Stimulated activated CD8-positive, alpha-beta memory T cell treated with anti-CD3 and anti-CD28 coated beads, Interleukin-12 subunit alpha, Interleukin-12 subunit beta, amount 100 ng/mL, for 24 hours (primary cell): Measurements from ENCODE around the gene TRIM46.
"Not testable (repeated sequence)": the region's sequence is repeated elsewhere in the genome, so short reads cannot be mapped to it uniquely, and the experiment has no call there.

Experiments
- DNase-seq: peaks from one replicate; pipeline ENCODE4 v3.0.0-alpha.2; 2020; ENCODE audit errors: extremely low read depth

TRIM46 gene

GRCh38 chr1:155228096-155228427 lies 54.4 kb downstream of the TRIM46 start:
- DNase-seq, result no peak

DNA sequence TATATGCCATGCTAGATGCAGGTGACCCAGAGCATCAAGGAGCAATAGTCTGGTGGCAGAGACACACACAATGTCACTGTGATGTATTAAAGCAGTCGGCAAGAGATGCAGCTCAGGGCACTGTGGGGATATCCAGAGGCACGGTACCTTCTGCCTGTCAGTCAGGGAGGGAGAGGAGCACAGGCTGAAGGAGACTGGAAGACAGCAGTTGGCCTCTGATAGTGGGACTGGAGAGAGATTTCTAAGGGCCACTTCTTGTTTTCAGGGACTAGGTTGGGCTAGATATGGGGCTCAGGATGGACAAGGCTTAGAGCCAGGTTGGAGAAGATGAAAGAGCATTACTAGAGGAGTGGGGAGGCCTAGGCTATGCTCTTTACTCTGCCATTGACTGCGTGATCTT lies 57.7 kb downstream of the TRIM46 start:
- not testable (repeated sequence) for DNase-seq

DNA sequence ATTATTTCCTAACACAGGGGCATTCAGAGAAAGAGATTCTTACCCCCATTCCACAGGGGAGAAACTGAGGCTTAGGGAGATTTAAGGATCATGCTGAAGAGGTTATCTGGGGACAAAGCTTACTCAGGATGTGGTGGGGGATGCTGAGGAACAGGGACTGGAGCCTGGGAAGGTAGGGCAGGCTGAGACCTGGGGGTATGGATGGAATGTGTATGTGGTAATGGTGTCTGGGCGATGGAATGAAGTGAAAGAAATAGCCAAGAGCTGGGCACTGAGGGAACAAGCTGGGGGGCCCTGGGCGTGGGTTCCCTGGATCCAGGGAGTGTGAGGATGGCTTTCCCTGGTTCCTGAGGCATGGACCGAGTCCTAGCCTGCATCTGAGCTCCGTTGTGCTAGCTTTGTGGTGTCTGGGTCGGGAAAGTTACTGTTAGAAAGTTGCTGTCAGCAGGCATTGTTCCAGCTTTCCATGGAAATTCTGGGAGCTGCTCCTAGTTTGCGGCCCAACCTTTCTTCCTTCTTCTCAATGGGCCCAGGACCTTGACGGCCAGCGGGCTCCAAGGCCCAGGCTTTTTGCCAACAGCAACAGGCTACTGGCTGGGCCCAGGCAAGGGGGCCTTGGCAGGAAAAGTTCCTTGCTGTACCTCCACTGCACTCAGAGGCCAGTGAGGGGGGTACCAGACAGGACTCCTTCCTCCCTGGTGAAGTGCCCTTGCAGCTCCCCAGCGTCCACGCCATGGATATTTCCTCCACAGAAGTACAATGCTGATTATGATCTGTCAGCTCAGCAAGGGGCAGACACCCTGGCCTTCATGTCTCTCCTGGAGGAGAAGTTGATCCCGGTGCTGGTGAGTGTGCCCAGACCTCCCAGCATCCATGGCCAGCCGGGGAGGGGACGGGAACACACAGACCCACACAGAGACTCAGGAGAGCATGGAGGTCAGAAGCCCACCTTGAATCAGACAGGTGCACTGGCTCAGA lies 58.6 kb downstream of the TRIM46 start:
- DNase-seq, result not testable (repeated sequence)

- not testable (repeated sequence) for DNase-seq
Observed at GRCh38 chr1:155233502-155233901, 59.9 kb downstream of the TRIM46 start.
